ENCODE data around the gene PISD. TPM values are rescaled to one million over a fixed set of nuclear protein-coding genes. Genes with fewer than 3 reads are reported as not detected.

PISD gene
- total RNA-seq, 1 donor from 2014 or later: 47.3 TPM

- H3K27me3 ChIP-seq (ENCODE audit: low read depth): no peaks in the 10 kb centered on the region
- no peak for ATAC-seq
- no peak overlapping the region for H3K4me3 ChIP-seq
These were observed 29.4 kb upstream of the PISD start for GRCh38 chr22:31691408-31691807.

GRCh38 chr22:31683181-31684105 lies 21.4 kb upstream of the PISD start:
- Histone ChIP-seq H3K9me3 (no peaks in the 10 kb centered on the region), H3K27me3 (ENCODE audit: low read depth) (no peaks in the 10 kb centered on the region), H3K27ac (no peak overlapping the region), H3K36me3 (peaks cover 52% of the 10 kb centered on the region), H3K4me1 (peaks cover 6% of the 10 kb centered on the region), H3K4me3 (no peak overlapping the region)
- DNase-seq (no peak), ATAC-seq (no peak)
- intact Hi-C loops (cut with DNase I): no loop called here
- no peak for TF ChIP-seq CTCF (IDR thresholded peaks at IDR 0.05)

More at GRCh38 chr22:31691408-31691807, 29.4 kb upstream of the PISD start:
- Histone ChIP-seq H3K36me3 (peaks cover 95% of the 10 kb centered on the region), H3K4me1 (no peaks in the 10 kb centered on the region), H3K9me3 (no peaks in the 10 kb centered on the region), H3K27ac (no peak overlapping the region)
- intact Hi-C loops (cut with DNase I): no loop called here
- no peak for DNase-seq
- no peak for TF ChIP-seq CTCF (IDR thresholded peaks at IDR 0.05)

GRCh38 chr22:31682751-31683150 lies 20.7 kb upstream of the PISD start:
- intact Hi-C loops (cut with DNase I): no loop called here
- TF ChIP-seq CTCF (IDR thresholded peaks at IDR 0.05): no peak
- DNase-seq (no peak), ATAC-seq (no peak)
- Histone ChIP-seq H3K27me3 (ENCODE audit: low read depth) (no peaks in the 10 kb centered on the region), H3K36me3 (peaks cover 45% of the 10 kb centered on the region), H3K4me1 (peaks cover 6% of the 10 kb centered on the region), H3K4me3 (no peak overlapping the region), H3K9me3 (no peaks in the 10 kb centered on the region), H3K27ac (no peak overlapping the region)

- H3K36me3 ChIP-seq: peaks cover 35% of the 10 kb centered on the region
- H3K4me1 ChIP-seq: peaks cover 6% of the 10 kb centered on the region
- DNase-seq (no peak), ATAC-seq (no peak)
- TF ChIP-seq CTCF (IDR thresholded peaks at IDR 0.05): no peak
- no peaks in the 10 kb centered on the region for H3K27me3 ChIP-seq (ENCODE audit: low read depth)
- intact Hi-C loops (cut with DNase I): no loop called here
- H3K27ac ChIP-seq: no peak overlapping the region
- no peak overlapping the region for H3K4me3 ChIP-seq
- no peaks in the 10 kb centered on the region for H3K9me3 ChIP-seq
These were observed 19.6 kb upstream of the PISD start for GRCh38 chr22:31681349-31682345.

- no peaks in the 10 kb centered on the region for H3K27me3 ChIP-seq (ENCODE audit: low read depth)
- DNase-seq (no peak), ATAC-seq (no peak)
- intact Hi-C loops (cut with DNase I): no loop called here
- H3K27ac ChIP-seq: no peak overlapping the region
- TF ChIP-seq CTCF (IDR thresholded peaks at IDR 0.05): no peak
- H3K36me3 ChIP-seq: peaks cover 28% of the 10 kb centered on the region
- peaks cover 11% of the 10 kb centered on the region for H3K4me1 ChIP-seq
- no peak overlapping the region for H3K4me3 ChIP-seq
- H3K9me3 ChIP-seq: no peaks in the 10 kb centered on the region
These were observed 18.9 kb upstream of the PISD start for GRCh38 chr22:31680861-31681341.
